Neural crest cell (in vitro differentiated cells): ENCODE results near the gene LAMC2. TPM values are rescaled to one million over a fixed set of nuclear protein-coding genes. Genes with fewer than 3 reads are reported as not detected.
A peak's percentile ranks its signal among the peaks of the same experiment; 100 is the strongest.

Source experiments
- DNase-seq: peaks from one replicate; pipeline ENCODE4 v3.0.0; 2021; ENCODE audit warnings: low read depth, mixed read lengths, low spot score
- H3K27ac Mint-ChIP-seq: one replicate; pipeline ENCODE4 v1.8.0; 2021; ENCODE audit warnings: mild to moderate bottlenecking, mixed read lengths; ENCODE audit not compliant: unreplicated experiment
- H3K27me3 Mint-ChIP-seq: 2 replicates; pipeline ENCODE4 v1.8.0; 2021; ENCODE audit warnings: low read depth, mild to moderate bottlenecking, mixed read lengths
- H3K36me3 Mint-ChIP-seq: 2 replicates; pipeline ENCODE4 v1.8.0; 2021; ENCODE audit warnings: low read depth, mild to moderate bottlenecking, mixed read lengths
- H3K4me1 Mint-ChIP-seq: 2 replicates; pipeline ENCODE4 v1.8.0; 2021; ENCODE audit warnings: mixed read lengths
- H3K4me3 Mint-ChIP-seq: one replicate; pipeline ENCODE4 v1.8.0; 2021; ENCODE audit warnings: mild to moderate bottlenecking, mixed read lengths
- H3K9me3 Mint-ChIP-seq: 2 replicates; pipeline ENCODE4 v1.8.0; 2021; ENCODE audit warnings: mixed read lengths
- CTCF ChIP-seq: fragments of 200-600 bp; sonication (generic); conservative IDR thresholded peaks from 2 replicates; pipeline ENCODE4 v1.5.0; 2021; ENCODE audit warnings: antibody characterized with exemption, mild to moderate bottlenecking
- total RNA-seq: library from RNA; stranded (reverse); gene quantifications from 2 replicates; pipeline ENCODE4 v1.2.1, GENCODE V29; 2021

The LAMC2 gene
- total RNA-seq, 1 donor from 2014 or later, result not detected

DNA sequence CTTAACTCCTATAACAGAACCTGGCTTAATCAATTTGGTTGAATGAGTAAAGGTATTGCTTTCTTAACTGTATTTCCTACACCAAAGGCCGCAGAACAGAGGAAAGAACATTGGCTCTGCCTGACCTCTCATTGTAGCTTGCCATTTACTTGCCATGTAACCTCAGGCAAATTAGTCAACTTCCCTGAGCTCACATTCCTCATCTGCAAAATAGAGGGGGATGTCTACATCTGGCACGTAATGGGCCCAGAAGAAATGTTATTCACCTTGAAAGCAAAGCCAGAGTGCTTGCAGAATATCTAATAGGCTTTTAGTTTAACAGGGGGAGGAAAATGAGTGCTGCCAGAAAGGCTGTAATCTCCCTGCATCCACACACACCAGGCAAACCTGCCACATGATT, 44.3 kb downstream of the LAMC2 start:
- H3K4me1 Mint-ChIP-seq, result peaks cover 21% of the 10 kb centered on the region
- no peak for TF ChIP-seq CTCF
- H3K27ac Mint-ChIP-seq, result no peak overlapping the region
- no peak overlapping the region for H3K4me3 Mint-ChIP-seq
- DNase-seq, result no peak
- H3K27me3 Mint-ChIP-seq, result no peaks in the 10 kb centered on the region
- H3K36me3 Mint-ChIP-seq, result no peaks in the 10 kb centered on the region
- H3K9me3 Mint-ChIP-seq, result no peaks in the 10 kb centered on the region

DNA sequence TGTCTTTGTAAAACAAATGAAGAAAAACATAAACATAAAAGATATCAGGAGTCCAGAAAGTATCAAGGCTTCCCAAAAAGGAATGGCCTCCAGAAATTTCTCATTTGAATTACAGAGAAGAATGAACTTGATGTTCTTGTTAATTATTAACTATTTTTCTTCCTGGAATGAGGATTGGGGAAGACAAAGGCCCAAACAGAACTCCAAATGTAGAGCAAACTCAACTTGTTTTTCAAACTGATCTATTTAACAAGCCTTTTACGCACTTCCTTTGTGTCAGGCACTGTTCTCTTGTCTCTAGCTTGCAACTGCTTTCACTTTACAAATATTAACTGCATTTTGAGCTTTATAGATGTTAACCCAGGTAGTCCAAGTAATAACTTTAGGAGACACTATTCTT, 45.5 kb downstream of the LAMC2 start:
- Mint-ChIP-seq H3K4me3 (no peak overlapping the region), H3K27me3 (no peaks in the 10 kb centered on the region), H3K9me3 (no peaks in the 10 kb centered on the region), H3K27ac (no peak overlapping the region), H3K4me1 (peaks cover 21% of the 10 kb centered on the region), H3K36me3 (no peaks in the 10 kb centered on the region)
- TF ChIP-seq CTCF, result no peak
- DNase-seq, result no peak

DNA sequence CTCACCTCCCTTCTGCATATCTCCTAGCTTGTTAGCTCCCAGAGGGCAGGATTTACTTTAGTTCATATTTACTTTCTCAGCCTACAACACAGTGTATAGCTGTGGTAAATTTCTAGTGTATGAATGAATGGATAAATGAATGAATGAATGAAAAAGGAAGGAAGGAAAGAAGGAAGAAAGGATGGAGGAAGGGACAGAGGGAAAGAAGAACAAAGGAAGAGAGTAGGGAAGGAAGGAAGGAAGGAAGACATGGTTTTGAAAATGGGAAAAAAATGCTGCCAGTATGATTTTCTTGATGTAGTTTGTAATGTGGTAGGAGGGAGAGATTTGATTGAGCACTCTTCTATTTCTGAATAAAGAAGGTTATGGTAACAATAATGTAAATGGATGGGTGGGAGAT, 47.0 kb downstream of the LAMC2 start:
- Mint-ChIP-seq H3K4me3 (no peak overlapping the region), H3K36me3 (no peaks in the 10 kb centered on the region), H3K27ac (no peak overlapping the region), H3K4me1 (peaks cover 11% of the 10 kb centered on the region), H3K9me3 (peaks cover 2% of the 10 kb centered on the region), H3K27me3 (no peaks in the 10 kb centered on the region)
- no peak for DNase-seq
- no peak for TF ChIP-seq CTCF

DNA sequence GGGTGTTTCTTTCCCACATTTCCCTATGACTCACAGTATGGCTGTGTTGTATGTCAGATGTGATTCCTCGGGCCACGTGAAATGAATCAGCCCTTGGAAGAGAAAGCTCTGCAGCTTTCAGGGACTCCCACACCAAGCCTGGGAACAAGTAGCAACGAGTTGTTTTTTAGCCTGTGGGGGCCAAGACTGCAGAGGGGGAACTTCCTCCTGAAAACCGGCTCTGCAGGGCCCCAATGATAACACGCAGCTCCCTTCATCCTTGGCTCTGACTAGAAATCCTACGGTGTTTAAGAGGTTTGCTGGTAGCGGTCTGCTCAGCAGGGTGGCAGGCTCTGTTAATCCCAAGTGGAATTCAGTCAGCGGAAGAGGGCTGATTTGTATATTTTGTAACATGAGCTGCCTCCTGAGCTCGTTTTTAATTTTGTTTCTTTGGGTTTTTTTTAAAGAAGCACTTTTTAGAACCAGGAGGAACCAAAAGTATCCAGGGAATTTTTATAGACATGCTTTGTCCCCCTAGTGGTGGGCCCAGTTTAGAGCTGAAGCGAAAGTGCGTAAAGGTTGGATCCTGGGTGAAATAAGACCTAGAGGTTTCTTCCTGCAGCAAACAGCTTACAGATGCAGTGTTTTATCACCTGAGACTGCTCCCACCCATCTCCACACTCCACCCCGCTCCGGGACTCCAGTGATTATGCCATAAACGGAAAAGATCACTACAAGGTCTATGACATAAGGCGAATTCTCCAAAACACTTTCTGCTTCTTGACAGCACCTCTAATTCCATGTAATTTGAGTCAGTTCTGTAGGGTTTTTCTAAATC, 48.8 kb downstream of the LAMC2 start:
- peak overlapping the region; percentile 64 for H3K4me3 Mint-ChIP-seq
- no peaks in the 10 kb centered on the region for H3K27me3 Mint-ChIP-seq
- peak; percentile 45 for DNase-seq
- peak overlapping the region; percentile 79 for H3K27ac Mint-ChIP-seq
- peaks cover 2% of the 10 kb centered on the region for H3K9me3 Mint-ChIP-seq
- peaks cover 17% of the 10 kb centered on the region for H3K4me1 Mint-ChIP-seq
- H3K36me3 Mint-ChIP-seq, result no peaks in the 10 kb centered on the region
- peak; percentile 84 for TF ChIP-seq CTCF

DNA sequence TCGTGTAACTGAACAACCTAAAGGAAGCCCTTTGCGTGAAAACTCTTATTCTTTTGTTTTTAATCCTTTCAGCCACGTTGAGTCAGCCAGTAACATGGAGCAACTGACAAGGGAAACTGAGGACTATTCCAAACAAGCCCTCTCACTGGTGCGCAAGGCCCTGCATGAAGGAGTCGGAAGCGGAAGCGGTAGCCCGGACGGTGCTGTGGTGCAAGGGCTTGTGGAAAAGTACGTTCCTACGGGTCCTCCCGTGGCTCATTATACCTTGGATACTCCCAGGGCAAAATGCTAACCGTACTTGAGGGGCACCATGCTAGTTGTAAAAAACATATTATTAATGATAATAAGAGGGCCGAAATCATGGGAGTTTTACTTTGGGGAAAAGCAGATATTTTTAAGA, 49.4 kb downstream of the LAMC2 start:
- Mint-ChIP-seq H3K4me3 (no peak overlapping the region), H3K27me3 (no peaks in the 10 kb centered on the region), H3K9me3 (peaks cover 2% of the 10 kb centered on the region), H3K36me3 (no peaks in the 10 kb centered on the region), H3K27ac (no peak overlapping the region), H3K4me1 (peaks cover 17% of the 10 kb centered on the region)
- TF ChIP-seq CTCF, result no peak
- DNase-seq, result no peak
